ENCODE data around the gene CBR3.

Gene CBR3

DNA sequence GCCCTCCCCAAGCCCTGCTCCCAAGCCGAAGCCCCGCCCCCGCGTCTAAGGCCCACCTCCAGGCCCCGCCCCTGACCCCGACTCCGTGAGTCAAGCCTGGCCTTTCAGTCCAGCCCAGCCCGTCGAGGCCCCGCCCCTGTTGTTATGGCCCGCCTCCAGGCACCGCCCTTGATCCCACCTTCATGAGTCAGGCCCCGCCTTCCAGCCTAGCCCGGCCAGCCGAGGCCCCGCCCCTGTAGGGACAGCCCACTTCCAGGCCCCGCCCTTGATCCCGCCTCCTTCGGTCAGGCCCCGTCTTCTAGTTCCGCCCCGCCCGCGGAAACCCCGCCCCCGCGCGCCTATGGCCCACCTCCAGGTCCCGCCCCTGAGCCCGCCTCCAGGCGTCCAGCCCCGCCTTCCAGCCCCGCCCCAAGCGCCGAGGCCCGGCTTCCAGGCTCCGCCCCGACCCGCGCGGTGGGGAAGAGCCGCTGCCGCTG lies 21.5 kb downstream of the CBR3 start:
- peak; percentile 99 for DNase-seq (ENCODE audit: low read depth)
- TF ChIP-seq, protein P1, sequence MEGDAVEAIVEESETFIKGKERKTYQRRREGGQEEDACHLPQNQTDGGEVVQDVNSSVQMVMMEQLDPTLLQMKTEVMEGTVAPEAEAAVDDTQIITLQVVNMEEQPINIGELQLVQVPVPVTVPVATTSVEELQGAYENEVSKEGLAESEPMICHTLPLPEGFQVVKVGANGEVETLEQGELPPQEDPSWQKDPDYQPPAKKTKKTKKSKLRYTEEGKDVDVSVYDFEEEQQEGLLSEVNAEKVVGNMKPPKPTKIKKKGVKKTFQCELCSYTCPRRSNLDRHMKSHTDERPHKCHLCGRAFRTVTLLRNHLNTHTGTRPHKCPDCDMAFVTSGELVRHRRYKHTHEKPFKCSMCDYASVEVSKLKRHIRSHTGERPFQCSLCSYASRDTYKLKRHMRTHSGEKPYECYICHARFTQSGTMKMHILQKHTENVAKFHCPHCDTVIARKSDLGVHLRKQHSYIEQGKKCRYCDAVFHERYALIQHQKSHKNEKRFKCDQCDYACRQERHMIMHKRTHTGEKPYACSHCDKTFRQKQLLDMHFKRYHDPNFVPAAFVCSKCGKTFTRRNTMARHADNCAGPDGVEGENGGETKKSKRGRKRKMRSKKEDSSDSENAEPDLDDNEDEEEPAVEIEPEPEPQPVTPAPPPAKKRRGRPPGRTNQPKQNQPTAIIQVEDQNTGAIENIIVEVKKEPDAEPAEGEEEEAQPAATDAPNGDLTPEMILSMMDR (IDR thresholded peaks at IDR 0.05; ENCODE audit: insufficient read depth, low read depth, low read length, missing control alignments), result no peak
- H3K4me3 ChIP-seq (ENCODE audit: low read length), result peak overlapping the region; percentile 59

GRCh38 chr21:36156815-36157670 lies 22.2 kb downstream of the CBR3 start, which contains the start of gene DOP1B:
Gene DOP1B (plus strand): TSS chr21:36156824. CDS start chr21:36164734, 7,910 bp downstream.
- peak within 1 kb of the TSS; percentile 59 for H3K4me3 ChIP-seq (ENCODE audit: low read length)
- peak; percentile 15 for DNase-seq (ENCODE audit: low read depth)
- TF ChIP-seq, protein P1 (IDR thresholded peaks at IDR 0.05; ENCODE audit: insufficient read depth, low read depth, low read length, missing control alignments), result no peak

- TF ChIP-seq, protein P1 (IDR thresholded peaks at IDR 0.05; ENCODE audit: insufficient read depth, low read depth, low read length, missing control alignments), result no peak
- H3K4me3 ChIP-seq (ENCODE audit: low read length), result no peak overlapping the region
- peak; percentile 74 for DNase-seq (ENCODE audit: low read depth)
Observed at GRCh38 chr21:36159356-36159921, 24.6 kb downstream of the CBR3 start.

- H3K4me3 ChIP-seq (ENCODE audit: low read length), result no peak overlapping the region
- TF ChIP-seq, protein P1 (IDR thresholded peaks at IDR 0.05; ENCODE audit: insufficient read depth, low read depth, low read length, missing control alignments), result no peak
- no peak for DNase-seq (ENCODE audit: low read depth)
Observed at GRCh38 chr21:36160850-36161178, 25.9 kb downstream of the CBR3 start.

- no peak overlapping the region for H3K4me3 ChIP-seq (ENCODE audit: low read length)
- no peak for DNase-seq (ENCODE audit: low read depth)
- TF ChIP-seq, protein P1 (IDR thresholded peaks at IDR 0.05; ENCODE audit: insufficient read depth, low read depth, low read length, missing control alignments), result no peak
Observed at GRCh38 chr21:36162631-36163030, 27.8 kb downstream of the CBR3 start.

DNA sequence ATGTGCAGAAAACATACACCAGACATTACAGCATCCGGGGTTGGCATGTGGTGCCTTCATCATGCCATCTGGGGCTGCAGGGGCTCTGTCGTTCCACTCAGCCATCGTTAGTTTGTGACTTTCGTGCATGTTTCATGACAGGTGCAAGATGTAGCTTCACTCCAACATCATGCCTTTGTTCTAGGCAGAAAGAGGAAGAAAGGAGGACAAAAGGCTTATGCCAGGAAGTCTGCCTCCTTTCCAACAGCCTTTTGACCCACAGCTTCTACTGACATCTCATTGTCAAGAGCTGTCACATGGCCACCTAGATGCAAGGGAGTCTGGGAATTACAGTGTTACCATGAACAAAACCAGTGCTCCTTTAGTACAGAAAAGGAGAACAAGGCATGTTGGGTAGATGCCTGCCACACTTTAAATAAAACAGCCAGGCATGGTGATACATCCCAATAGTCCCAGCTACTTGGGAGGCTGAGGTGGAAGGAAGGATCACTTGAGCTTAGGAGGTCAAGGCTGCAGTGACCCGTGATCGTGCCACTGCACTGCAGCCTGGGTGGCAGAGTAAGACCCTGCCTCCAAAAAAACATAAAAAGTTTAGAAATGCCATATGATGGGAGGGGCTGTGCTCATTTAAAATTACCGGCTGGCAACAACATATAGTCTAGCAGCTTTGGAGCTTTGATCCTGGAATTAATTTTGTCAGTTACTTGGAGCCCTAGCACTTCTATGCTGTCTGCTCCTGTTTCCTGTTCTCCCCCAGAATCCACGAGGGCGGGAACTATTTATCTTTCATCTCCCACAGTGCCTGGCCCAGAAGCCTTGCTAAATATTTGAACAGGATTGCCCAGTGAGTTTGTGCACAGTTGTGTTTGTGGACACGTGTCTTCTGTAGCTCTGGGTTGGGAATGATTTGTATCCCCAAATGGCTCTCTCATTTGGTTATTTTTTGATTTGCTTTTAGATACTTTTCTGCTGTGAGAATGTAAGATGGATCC lies 29.2 kb downstream of the CBR3 start:
- no peak overlapping the region for H3K4me3 ChIP-seq (ENCODE audit: low read length)
- TF ChIP-seq, protein P1 (IDR thresholded peaks at IDR 0.05; ENCODE audit: insufficient read depth, low read depth, low read length, missing control alignments), result no peak
- DNase-seq (ENCODE audit: low read depth), result no peak

All from epithelial cell of esophagus (primary cell).